Stimulated activated CD4-positive, alpha-beta T cell treated with anti-CD3 and anti-CD28 coated beads, Interleukin-15, amount 100 ng/mL, for 48 hours (primary cell): ENCODE measurements around the gene PFKM.

Experiments
- DNase-seq, 2 donors: peaks; one replicate each; pipeline ENCODE4 v3.0.0-alpha.2; 2020; ENCODE audit warnings: low read depth in 2 of 2

The PFKM gene

GRCh38 chr12:48119078-48119833, at the start of gene PFKM:
Gene PFKM, plus strand, starts transcription at chr12:48119364. Its CDS starts 3,411 bp downstream, at chr12:48122775.
- DNase-seq: peak; percentile 67 to 71

- DNase-seq: no peak
These were observed 49.1 kb upstream of the PFKM start for GRCh38 chr12:48070033-48070432.

- DNase-seq: no peak
These were observed 48.4 kb upstream of the PFKM start for GRCh38 chr12:48070731-48071130.

- DNase-seq: no peak
These were observed 47.4 kb upstream of the PFKM start for GRCh38 chr12:48071808-48072207.

GRCh38 chr12:48072266-48072665, 46.9 kb upstream of the PFKM start:
- no peak for DNase-seq

- DNase-seq: no peak
These were observed 44.9 kb upstream of the PFKM start for GRCh38 chr12:48074266-48074665.

GRCh38 chr12:48075832-48076231, 43.3 kb upstream of the PFKM start:
- DNase-seq: no peak

GRCh38 chr12:48077111-48077510, 42.1 kb upstream of the PFKM start:
- no peak for DNase-seq

GRCh38 chr12:48078901-48079300, 40.3 kb upstream of the PFKM start:
- no peak for DNase-seq

GRCh38 chr12:48080285-48080684, 38.9 kb upstream of the PFKM start:
- DNase-seq: no peak

GRCh38 chr12:48080821-48081220, 38.3 kb upstream of the PFKM start:
- no peak for DNase-seq

- DNase-seq: no peak
These were observed 35.1 kb upstream of the PFKM start for GRCh38 chr12:48084066-48084465.

GRCh38 chr12:48084841-48085460, 34.2 kb upstream of the PFKM start:
- DNase-seq: no peak

- no peak for DNase-seq
These were observed 32.8 kb upstream of the PFKM start for GRCh38 chr12:48086327-48086726.

GRCh38 chr12:48092611-48093010, 26.6 kb upstream of the PFKM start:
- no peak for DNase-seq

GRCh38 chr12:48104531-48104930, 14.6 kb upstream of the PFKM start:
- no peak for DNase-seq

- DNase-seq: peak in 1 of 2 donors; percentile 21
These were observed 13.8 kb upstream of the PFKM start for GRCh38 chr12:48105321-48105866.

GRCh38 chr12:48105867-48106680, 13.1 kb upstream of the PFKM start, which contains the start of gene SENP1:
Gene SENP1, minus strand, starts transcription at chr12:48106079. Its CDS starts 4,607 bp downstream, at chr12:48101472.
- peak; percentile 83 to 86 for DNase-seq

- no peak for DNase-seq
These were observed 12.2 kb upstream of the PFKM start for GRCh38 chr12:48106681-48107613.

GRCh38 chr12:48109424-48109823, 9.7 kb upstream of the PFKM start:
- no peak for DNase-seq

- DNase-seq: no peak
These were observed 8.4 kb upstream of the PFKM start for GRCh38 chr12:48110691-48111311.
